Measurements from ENCODE around the gene ZRANB1.

The ZRANB1 gene

GRCh38 chr10:124961248-124961570 lies 19.3 kb downstream of the ZRANB1 start:
- no peak overlapping the region for H3K4me3 ChIP-seq (ENCODE audit: low read length)
- no peak for TF ChIP-seq CTCF (conservative IDR thresholded peaks at IDR 0.05; ENCODE audit: low read depth, low read length)
- DNase-seq (ENCODE audit: low read depth), result no peak

GRCh38 chr10:124962421-124962820 lies 20.5 kb downstream of the ZRANB1 start:
- DNase-seq (ENCODE audit: low read depth), result no peak
- H3K4me3 ChIP-seq (ENCODE audit: low read length), result no peak overlapping the region
- no peak for TF ChIP-seq CTCF (conservative IDR thresholded peaks at IDR 0.05; ENCODE audit: low read depth, low read length)

GRCh38 chr10:124963866-124964720 lies 22.2 kb downstream of the ZRANB1 start:
- no peak overlapping the region for H3K4me3 ChIP-seq (ENCODE audit: low read length)
- no peak for DNase-seq (ENCODE audit: low read depth)
- no peak for TF ChIP-seq CTCF (conservative IDR thresholded peaks at IDR 0.05; ENCODE audit: low read depth, low read length)

GRCh38 chr10:124966008-124966407 lies 24.1 kb downstream of the ZRANB1 start:
- DNase-seq (ENCODE audit: low read depth), result no peak
- no peak overlapping the region for H3K4me3 ChIP-seq (ENCODE audit: low read length)
- no peak for TF ChIP-seq CTCF (conservative IDR thresholded peaks at IDR 0.05; ENCODE audit: low read depth, low read length)

- H3K4me3 ChIP-seq (ENCODE audit: low read length), result no peak overlapping the region
- TF ChIP-seq CTCF (conservative IDR thresholded peaks at IDR 0.05; ENCODE audit: low read depth, low read length), result no peak
- no peak for DNase-seq (ENCODE audit: low read depth)
Measured at GRCh38 chr10:124967255-124967654, 25.3 kb downstream of the ZRANB1 start.

GRCh38 chr10:124971276-124971675 lies 29.4 kb downstream of the ZRANB1 start:
- no peak overlapping the region for H3K4me3 ChIP-seq (ENCODE audit: low read length)
- no peak for TF ChIP-seq CTCF (conservative IDR thresholded peaks at IDR 0.05; ENCODE audit: low read depth, low read length)
- DNase-seq (ENCODE audit: low read depth), result no peak

- no peak for TF ChIP-seq CTCF (conservative IDR thresholded peaks at IDR 0.05; ENCODE audit: low read depth, low read length)
Measured at GRCh38 chr10:124972637-124973036, 30.7 kb downstream of the ZRANB1 start.

More at GRCh38 chr10:124972637-124973036, 30.7 kb downstream of the ZRANB1 start:
- no peak overlapping the region for H3K4me3 ChIP-seq (ENCODE audit: low read length)
- no peak for DNase-seq (ENCODE audit: low read depth)
